HAP-1 (cell line): ENCODE measurements around the gene PRDM11.

ENCODE experiments used
- DNase-seq, 2 experiments: peaks; one replicate each; pipeline ENCODE4 v3.0.0-alpha.2; 2016 to 2020; ENCODE audit warnings: low spot score in 2 of 2
- H3K27me3 ChIP-seq: fragments of 250-450 bp; sonication (Bioruptor Pico); 2 replicates; pipeline ENCODE4 v1.5.1; 2020; ENCODE audit warnings: low read depth, mild to moderate bottlenecking, moderate library complexity
- H3K36me3 ChIP-seq: fragments of 250-450 bp; sonication (Bioruptor Pico); replicated peaks from 2 replicates; pipeline ENCODE4 v1.5.1; 2020; ENCODE audit warnings: mild to moderate bottlenecking
- H3K4me1 ChIP-seq: fragments of 250-450 bp; sonication (Bioruptor Pico); 2 replicates; pipeline ENCODE4 v1.5.1; 2020; ENCODE audit warnings: mild to moderate bottlenecking
- H3K4me3 ChIP-seq: fragments of 250-450 bp; sonication (Bioruptor Pico); 2 replicates; pipeline ENCODE4 v1.5.1; 2020; ENCODE audit warnings: mild to moderate bottlenecking, moderate library complexity
- H3K9me3 ChIP-seq: fragments of 250-450 bp; sonication (Bioruptor Pico); 2 replicates; pipeline ENCODE4 v1.5.1; 2020; ENCODE audit warnings: mild to moderate bottlenecking, moderate library complexity
- in situ Hi-C: fragments of 300-500 bp; cut with MboI; formaldehyde crosslinking; loops from 3 replicates; pipeline ENCODE4 v1.14.3; 2020; ENCODE audit warnings: low sequenced_read_pairs, inconsistent platforms, mixed read lengths

PRDM11 gene

DNA sequence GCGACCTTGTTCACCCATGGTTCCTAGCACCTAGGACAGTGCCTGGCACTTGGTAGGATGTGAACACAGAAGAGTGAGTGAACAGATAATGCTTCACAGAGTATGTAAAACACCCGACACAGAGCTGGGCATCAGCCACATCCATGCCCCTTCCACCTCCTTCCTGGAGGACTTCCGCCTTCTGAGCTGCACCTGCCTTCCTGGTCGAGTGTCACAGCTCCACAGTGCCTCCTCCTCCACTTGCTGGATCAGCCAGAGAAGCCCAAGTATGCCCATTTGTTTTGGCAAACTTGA, 20.1 kb downstream of the PRDM11 start:
- no peaks in the 10 kb centered on the region for H3K27me3 ChIP-seq
- DNase-seq = no peak
- H3K36me3 ChIP-seq = no peaks in the 10 kb centered on the region
- in situ Hi-C loops = no loop called here
- H3K4me1 ChIP-seq = no peaks in the 10 kb centered on the region
- no peak overlapping the region for H3K4me3 ChIP-seq
- H3K9me3 ChIP-seq = no peaks in the 10 kb centered on the region

DNA sequence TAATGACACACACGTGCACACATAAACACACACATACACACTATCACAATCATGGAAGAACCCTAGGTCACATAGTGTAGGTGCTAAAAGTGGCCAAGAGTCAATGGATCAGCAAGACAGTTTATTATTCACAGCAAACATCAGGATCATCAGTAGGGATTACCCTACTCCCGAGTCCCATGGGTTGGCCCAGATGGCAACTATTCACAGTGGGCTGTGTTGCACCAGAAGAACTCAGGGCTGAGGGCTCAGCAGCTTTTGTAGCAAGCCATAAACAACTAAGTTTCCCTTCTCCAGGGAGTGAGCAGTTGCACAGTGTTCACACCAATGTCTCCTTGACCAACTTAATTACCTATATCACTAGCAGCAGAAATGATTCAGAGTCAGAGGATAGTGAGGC, 20.8 kb downstream of the PRDM11 start:
- no peak for DNase-seq
- no peaks in the 10 kb centered on the region for H3K4me1 ChIP-seq
- in situ Hi-C loops = no loop called here

DNA sequence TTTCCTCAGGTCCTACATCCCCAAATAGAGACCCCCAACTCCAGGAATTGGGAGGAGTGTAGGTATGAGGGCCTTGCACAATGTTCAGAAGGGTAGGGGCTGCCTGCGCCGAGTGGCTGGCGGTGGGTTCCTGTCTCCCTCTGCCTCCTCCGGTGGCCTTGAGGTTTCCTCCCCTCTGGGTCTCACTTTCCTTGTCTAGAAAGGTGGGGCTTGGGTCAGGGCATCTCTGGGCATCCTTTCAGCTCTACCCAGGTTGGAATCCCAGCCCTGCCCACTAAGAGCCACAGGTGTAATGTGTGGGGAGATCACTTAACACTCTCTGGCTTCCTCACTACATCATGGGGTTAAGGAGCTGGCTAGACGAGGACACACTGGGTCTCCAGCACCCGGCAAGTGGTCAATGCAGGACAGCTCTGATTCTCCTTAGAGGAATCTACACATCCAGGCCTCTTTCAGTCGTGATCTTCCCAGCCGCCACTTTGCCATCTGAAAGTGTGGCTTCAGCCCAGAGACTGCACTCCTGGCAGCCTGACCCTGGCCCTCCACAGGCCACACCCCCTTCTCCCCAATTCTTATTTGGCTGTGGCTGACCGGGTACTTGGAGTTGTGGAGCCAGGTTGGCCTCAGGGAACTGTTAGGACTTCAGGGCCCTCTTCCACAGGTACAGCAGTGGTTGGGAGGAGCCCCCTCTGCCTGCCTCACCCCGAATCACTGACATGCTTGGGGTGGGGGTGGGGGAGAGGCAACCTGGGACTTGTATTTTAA, 22.1 kb downstream of the PRDM11 start:
- no peak for DNase-seq
- in situ Hi-C loops = no loop called here
- Histone ChIP-seq H3K27me3 (no peaks in the 10 kb centered on the region), H3K9me3 (no peaks in the 10 kb centered on the region), H3K36me3 (no peaks in the 10 kb centered on the region), H3K4me3 (no peak overlapping the region), H3K4me1 (no peaks in the 10 kb centered on the region)

More for the DNA sequence above, 20.8 kb downstream of the PRDM11 start:
- Histone ChIP-seq H3K4me3 (no peak overlapping the region), H3K36me3 (no peaks in the 10 kb centered on the region), H3K9me3 (no peaks in the 10 kb centered on the region), H3K27me3 (no peaks in the 10 kb centered on the region)

DNA sequence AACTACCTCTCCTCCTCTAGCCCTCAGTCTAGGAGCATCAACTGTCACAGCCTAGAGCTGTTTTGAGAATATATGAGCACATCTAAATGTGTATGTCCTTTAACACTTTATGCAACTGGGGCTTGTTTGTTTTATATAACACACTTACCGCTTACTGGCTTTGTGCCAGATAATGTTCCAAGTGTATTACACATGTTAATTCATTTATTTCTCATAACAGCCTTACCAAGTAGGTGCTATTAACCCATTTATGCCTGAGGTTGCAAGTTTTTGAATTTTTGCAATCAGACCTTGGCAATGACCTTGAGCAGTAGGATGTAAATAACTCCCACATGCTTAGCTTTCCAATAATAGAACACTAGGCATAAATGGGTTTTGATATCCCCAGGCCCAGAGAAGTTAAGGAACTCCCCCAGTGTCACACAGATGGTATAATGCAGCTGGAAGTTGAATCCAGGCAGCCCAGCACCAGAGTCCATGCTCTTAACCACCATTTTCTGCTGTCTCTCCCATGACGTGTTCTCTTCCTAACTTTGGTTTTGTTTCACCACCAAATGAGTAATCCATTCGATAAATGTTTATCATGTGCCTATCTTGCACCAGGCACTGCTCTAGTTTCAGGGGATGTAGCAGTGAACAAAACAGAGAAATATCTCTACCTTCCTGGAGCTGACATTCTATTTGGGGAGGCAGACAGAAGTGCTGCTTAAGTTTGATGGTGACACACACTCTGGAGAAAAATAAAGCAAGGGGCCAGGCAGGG, 23.1 kb downstream of the PRDM11 start:
- Histone ChIP-seq H3K27me3 (no peaks in the 10 kb centered on the region), H3K36me3 (no peaks in the 10 kb centered on the region), H3K4me3 (no peak overlapping the region), H3K9me3 (no peaks in the 10 kb centered on the region), H3K4me1 (no peaks in the 10 kb centered on the region)
- DNase-seq = no peak
- in situ Hi-C loops = loop anchor here (10.0 kb wide), 1 partner anchor 65 kb away; no protein-coding TSS in a partner anchor

DNA sequence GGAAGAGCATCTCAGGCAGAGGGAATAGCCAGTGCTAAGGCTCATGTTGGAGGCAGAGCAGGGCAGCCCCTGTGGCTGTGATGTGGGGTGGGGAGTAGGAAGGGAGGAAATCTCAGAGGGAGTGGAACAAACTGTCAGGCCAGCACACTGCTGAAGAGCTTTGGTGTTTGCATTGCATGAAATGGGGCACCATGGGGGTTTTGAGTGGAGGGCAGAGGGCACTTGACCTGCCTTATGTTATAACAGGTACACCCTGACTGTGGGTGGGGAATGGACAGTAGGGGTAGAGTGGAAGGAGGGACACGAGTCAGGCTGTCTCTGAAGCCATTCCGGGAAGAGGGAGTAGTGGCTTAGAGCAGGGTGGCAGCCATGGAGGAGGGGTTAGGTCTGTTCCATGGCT, 24.0 kb downstream of the PRDM11 start:
- in situ Hi-C loops = loop anchor here (10.0 kb wide), 1 partner anchor 64 kb away; no protein-coding TSS in a partner anchor
- Histone ChIP-seq H3K36me3 (no peaks in the 10 kb centered on the region), H3K4me3 (no peak overlapping the region), H3K9me3 (no peaks in the 10 kb centered on the region), H3K4me1 (no peaks in the 10 kb centered on the region), H3K27me3 (peaks cover under 1% of the 10 kb centered on the region; the same call in 1 of the 2 replicates)
- no peak for DNase-seq

DNA sequence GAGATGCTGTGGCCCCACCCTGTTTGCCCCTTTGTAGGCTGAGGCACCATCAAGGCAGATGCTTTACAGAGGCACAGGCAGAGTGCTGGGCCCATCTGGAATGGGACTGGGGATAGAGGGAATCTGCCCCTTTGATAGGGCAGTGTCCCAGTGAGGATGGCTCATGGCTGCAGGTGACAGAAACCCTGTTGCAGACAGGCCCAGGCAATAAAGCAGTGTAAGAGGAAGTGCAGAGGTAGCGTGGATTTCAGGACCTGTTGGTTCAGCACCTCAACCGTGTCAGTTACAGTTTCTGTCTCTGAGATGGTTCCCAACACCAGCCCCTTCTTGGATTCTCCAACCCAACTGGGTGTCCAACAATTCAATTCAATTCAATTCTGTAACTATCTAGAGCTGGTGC, 25.1 kb downstream of the PRDM11 start:
- no peak for DNase-seq
- Histone ChIP-seq H3K36me3 (no peaks in the 10 kb centered on the region), H3K27me3 (peaks cover 2% of the 10 kb centered on the region; the same call in 1 of the 2 replicates), H3K9me3 (no peaks in the 10 kb centered on the region), H3K4me3 (no peak overlapping the region), H3K4me1 (no peaks in the 10 kb centered on the region)
- in situ Hi-C loops = loop anchor here (10.0 kb wide), 1 partner anchor 63 kb away; no protein-coding TSS in a partner anchor

DNA sequence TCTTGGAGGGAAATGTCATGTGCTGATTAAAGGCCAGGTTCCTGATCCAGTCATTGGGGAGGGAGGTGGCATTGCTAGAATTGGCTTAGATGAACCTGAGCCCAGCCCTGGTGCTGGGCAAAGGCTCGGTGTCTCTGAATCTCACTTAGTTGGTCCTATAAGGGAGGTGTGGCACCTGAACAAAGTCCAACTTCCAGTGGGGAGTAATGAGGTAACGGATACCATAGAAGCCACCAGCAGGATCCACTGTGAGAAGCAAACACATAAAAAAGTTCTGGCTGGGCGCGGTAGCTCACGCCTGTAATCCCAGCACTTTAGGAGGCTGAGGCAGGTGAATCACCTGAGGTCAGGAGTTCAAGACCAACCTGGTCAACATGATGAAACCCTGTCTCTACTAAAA, 26.6 kb downstream of the PRDM11 start:
- DNase-seq = no peak
- H3K4me3 ChIP-seq = no peak overlapping the region
- in situ Hi-C loops = loop anchor here (10.0 kb wide), 1 partner anchor 62 kb away; no protein-coding TSS in a partner anchor
- no peaks in the 10 kb centered on the region for H3K4me1 ChIP-seq
- no peaks in the 10 kb centered on the region for H3K9me3 ChIP-seq
- H3K27me3 ChIP-seq = peaks cover 2% of the 10 kb centered on the region; the same call in 1 of the 2 replicates
- no peaks in the 10 kb centered on the region for H3K36me3 ChIP-seq

DNA sequence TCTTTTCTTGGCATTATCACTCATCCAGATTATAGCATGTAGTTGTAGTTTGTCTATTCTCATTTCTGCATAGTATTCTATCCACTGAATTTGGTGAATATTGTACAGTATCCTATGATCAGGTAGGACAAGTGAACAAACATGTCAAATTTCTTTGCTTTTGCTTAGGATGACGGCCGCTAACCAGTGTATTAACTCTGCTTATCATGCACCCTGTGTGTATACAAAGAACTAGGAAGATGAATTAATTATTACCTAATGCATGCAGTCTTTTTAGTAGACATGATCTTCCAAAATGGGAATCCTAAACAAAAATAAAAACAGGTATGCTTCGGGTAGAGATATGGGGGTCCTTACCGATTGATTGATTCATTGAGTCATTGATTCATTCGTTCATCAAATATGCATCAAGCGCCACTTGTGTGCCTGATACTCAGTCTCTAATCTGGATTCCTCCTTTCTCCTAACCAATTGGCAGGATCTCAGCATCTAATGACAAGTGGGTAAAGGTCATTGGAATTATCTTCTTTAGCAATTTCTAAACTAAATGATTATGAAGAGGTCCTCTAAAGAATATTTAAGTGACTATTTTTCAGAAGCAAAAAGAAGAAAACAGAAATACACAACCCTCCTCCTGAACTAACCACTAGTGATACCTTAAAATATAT, 27.9 kb downstream of the PRDM11 start:
- no peaks in the 10 kb centered on the region for H3K36me3 ChIP-seq
- no peaks in the 10 kb centered on the region for H3K9me3 ChIP-seq
- no peak for DNase-seq
- no peaks in the 10 kb centered on the region for H3K4me1 ChIP-seq
- in situ Hi-C loops = loop anchor here (10.0 kb wide), 1 partner anchor 60 kb away; no protein-coding TSS in a partner anchor
- H3K27me3 ChIP-seq = peaks cover 2% of the 10 kb centered on the region; the same call in 1 of the 2 replicates
- no peak overlapping the region for H3K4me3 ChIP-seq

DNA sequence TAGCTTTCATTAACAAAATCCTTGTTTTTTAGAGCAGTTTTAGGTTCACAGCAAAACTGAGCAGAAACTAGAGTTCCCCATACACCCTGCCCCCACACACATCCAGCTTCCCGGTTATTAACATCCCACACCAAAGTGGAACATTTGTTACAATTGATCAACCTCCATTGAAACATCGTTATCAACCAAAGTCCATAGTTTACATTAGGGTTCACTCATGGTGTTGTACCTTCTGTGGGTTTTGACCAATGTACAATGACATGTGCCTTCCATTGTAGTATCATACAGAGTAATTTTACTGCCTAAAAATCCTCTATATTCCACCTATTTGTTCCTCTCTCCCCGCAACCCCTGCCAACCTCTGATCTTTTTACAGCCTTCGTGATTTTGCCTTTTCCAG, 28.5 kb downstream of the PRDM11 start:
- Histone ChIP-seq H3K36me3 (no peaks in the 10 kb centered on the region), H3K4me1 (no peaks in the 10 kb centered on the region), H3K4me3 (no peak overlapping the region), H3K27me3 (peaks cover 2% of the 10 kb centered on the region; the same call in 1 of the 2 replicates), H3K9me3 (no peaks in the 10 kb centered on the region)
- DNase-seq = no peak
- in situ Hi-C loops = loop anchor here (10.0 kb wide), 1 partner anchor 60 kb away; no protein-coding TSS in a partner anchor

DNA sequence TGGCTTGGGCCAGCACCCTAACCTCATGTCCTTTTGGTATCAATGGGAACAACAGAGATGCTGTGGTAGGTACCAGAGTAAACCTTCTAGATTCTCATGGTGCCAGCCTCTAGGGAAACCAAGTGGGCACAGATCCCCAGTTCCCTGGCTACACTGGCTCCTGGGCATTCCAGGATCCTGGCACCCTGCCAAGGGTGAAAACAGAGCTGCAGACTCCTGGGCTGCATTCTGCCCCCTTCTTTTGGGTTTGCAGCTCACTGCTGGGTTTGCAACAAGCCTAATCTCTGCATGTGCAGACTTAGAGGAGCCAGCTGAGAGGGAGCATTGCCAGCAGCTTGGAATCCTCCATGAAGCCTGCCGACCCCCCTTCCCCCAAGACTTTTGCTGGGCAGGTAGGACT, 30.6 kb downstream of the PRDM11 start:
- DNase-seq = no peak

DNA sequence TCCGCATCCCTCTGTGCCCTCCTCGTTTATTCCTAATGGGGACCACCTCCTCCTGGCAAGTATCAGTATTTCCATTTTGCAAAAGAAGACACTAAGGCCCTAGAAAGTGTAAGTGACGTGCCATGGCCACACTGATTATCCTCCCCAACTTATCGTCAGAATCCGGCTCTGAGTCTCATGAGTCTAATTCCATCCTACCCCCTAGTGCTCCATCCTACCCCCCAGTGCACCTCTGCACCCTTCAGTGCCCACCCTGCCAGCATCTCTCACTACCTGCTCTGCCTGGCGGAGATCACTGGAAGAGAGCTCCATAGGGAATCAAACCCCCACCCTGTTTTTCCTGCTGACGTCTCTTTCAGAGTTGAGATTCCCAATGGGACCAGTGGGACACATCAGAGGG, 31.8 kb downstream of the PRDM11 start:
- H3K27me3 ChIP-seq = peaks cover 2% of the 10 kb centered on the region; the same call in 1 of the 2 replicates
- in situ Hi-C loops = loop anchor here (10.0 kb wide), 1 partner anchor 57 kb away; no protein-coding TSS in a partner anchor
- H3K36me3 ChIP-seq = no peaks in the 10 kb centered on the region
- DNase-seq = no peak
- H3K9me3 ChIP-seq = no peaks in the 10 kb centered on the region
- peaks cover 2% of the 10 kb centered on the region; the same call in 1 of the 2 replicates for H3K4me1 ChIP-seq
- no peak overlapping the region for H3K4me3 ChIP-seq

More for the DNA sequence above, 30.6 kb downstream of the PRDM11 start:
- Histone ChIP-seq H3K4me1 (peaks cover 2% of the 10 kb centered on the region; the same call in 1 of the 2 replicates), H3K36me3 (no peaks in the 10 kb centered on the region), H3K27me3 (peaks cover 2% of the 10 kb centered on the region; the same call in 1 of the 2 replicates), H3K4me3 (no peak overlapping the region), H3K9me3 (no peaks in the 10 kb centered on the region)
- in situ Hi-C loops = loop anchor here (10.0 kb wide), 1 partner anchor 58 kb away; no protein-coding TSS in a partner anchor

DNA sequence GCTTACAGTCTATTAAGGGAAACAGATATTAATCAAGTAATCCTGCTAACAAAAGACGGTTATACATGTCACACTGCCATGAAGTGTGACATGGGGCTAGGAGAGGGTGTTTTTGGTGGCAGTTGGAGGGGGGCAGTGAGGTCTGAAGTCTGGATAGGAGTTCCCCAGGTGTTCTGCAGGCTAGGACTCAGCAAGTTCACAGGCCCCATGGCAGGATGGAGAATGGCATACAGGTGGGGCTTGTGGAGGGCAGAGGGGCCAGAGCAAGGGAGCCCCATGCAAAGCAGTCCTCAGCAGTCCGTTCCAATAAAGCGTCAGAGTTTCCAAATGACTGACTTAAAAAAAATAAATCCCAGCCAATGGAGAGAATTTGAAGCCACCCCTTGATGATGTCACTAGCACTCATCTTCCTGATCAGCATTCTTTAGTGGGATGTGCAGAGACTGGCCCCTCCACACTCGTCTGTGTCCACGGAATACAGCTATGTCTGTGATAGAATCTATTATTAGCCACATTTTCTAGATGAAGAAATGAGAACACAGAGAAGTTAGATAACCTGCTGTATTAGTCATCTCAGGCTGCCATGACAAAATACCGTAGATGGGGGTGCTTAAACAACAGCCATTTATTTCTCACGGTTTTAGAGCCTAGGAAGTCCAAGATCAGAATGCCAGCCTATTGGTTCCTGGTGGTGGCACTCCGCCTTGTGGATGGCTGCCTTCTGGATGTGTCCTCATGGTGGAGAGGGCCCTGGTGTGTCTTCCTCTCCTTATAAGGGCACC, 32.6 kb downstream of the PRDM11 start:
- no peak overlapping the region for H3K4me3 ChIP-seq
- H3K9me3 ChIP-seq = no peaks in the 10 kb centered on the region
- peaks cover 2% of the 10 kb centered on the region; the same call in 1 of the 2 replicates for H3K27me3 ChIP-seq
- H3K36me3 ChIP-seq = no peaks in the 10 kb centered on the region
- in situ Hi-C loops = loop anchor here (10.0 kb wide), 1 partner anchor 56 kb away; no protein-coding TSS in a partner anchor
- H3K4me1 ChIP-seq = peaks cover 2% of the 10 kb centered on the region; the same call in 1 of the 2 replicates
- no peak for DNase-seq
